GM12878 (cell line): ENCODE results near the gene SPATA20. TPM values are rescaled to one million over a fixed set of nuclear protein-coding genes. Genes with fewer than 3 reads are reported as not detected.
A peak's percentile ranks its signal among the peaks of the same experiment; 100 is the strongest.

Source experiments
- ATAC-seq: fragments of 200-7000 bp; cut with Tn5 transposase; 3 replicates; pipeline ENCODE4 v1.9.1; 2020; ENCODE audit warnings: mild to moderate bottlenecking, moderate library complexity
- BruUV-seq: library from RNA; stranded (reverse); fragments of 400-500 nt; replicated peaks from 2 replicates; lab custom pipeline; 2021; lab: Mats Ljungman, UMichigan
- CTCF ChIA-PET: fragments of 300-600 bp; sonication (Branson Sonifier 250); formaldehyde crosslinking; extraction: SDS; loops from one replicate; lab custom pipeline; 2021; ENCODE audit warnings: inconsistent platforms; lab: Yijun Ruan, JAX
- POLR2A ChIA-PET: fragments of 350-600 bp; formaldehyde crosslinking; extraction: SDS; loops from one replicate; lab custom pipeline; 2021; ENCODE audit warnings: inconsistent platforms; lab: Charles Lee
- RAD21 ChIA-PET: fragments of 300-600 bp; sonication (Branson Sonifier 250); formaldehyde crosslinking; loops from one replicate; lab custom pipeline; 2023; ENCODE audit warnings: antibody characterized with exemption; ENCODE audit not compliant: unreplicated experiment; lab: Charles Lee
- SMC1A ChIA-PET: fragments of 300-600 bp; sonication (Branson Sonifier 250); formaldehyde crosslinking; loops from one replicate; lab custom pipeline; 2023; ENCODE audit not compliant: unreplicated experiment, uncharacterized antibody; lab: Charles Lee
- DNase-seq: peaks from one replicate; pipeline ENCODE4 v3.0.0-alpha.2; 2011; ENCODE audit warnings: low read depth, low spot score
- FAIRE-seq: peaks from 3 replicates; lab custom pipeline; 2011; peaks lifted over from hg19 to GRCh38; lab: Jason Lieb, UNC
- H2AFZ ChIP-seq: 2 replicates; pipeline ENCODE4 v1.6.0; 2011; ENCODE audit warnings: low read depth, low read length, control low read depth; ENCODE audit not compliant: control insufficient read depth
- H3K27ac ChIP-seq: 2 replicates; pipeline ENCODE4 v1.5.1; 2011; ENCODE audit warnings: control low read depth; ENCODE audit not compliant: control insufficient read depth, insufficient read depth
- H3K27me3 ChIP-seq, 2 experiments: replicated peaks in 1 of 2; 2 replicates each; pipeline versions ENCODE4 v1.6.0 to v1.6.1; 2011; ENCODE audit warnings: low read length in 1 of 2; ENCODE audit not compliant: control insufficient read depth in 2 of 2, insufficient read depth in 2 of 2
- H3K36me3 ChIP-seq, 2 experiments: 2 replicates each; pipeline ENCODE4 v1.5.1; 2011; ENCODE audit warnings: low read length in 1 of 2; ENCODE audit not compliant: control insufficient read depth in 2 of 2, insufficient read depth in 2 of 2
- H3K4me1 ChIP-seq: 2 replicates; pipeline ENCODE4 v1.6.1; 2011; ENCODE audit warnings: mild to moderate bottlenecking, low read length, moderate library complexity, mixed read lengths; ENCODE audit not compliant: control insufficient read depth, insufficient read depth
- H3K4me2 ChIP-seq: 2 replicates; pipeline ENCODE4 v1.6.0; 2011; ENCODE audit warnings: control low read depth; ENCODE audit not compliant: control insufficient read depth, insufficient read depth
- H3K4me3 ChIP-seq: fragments of 200-600 bp; sonication (generic); 2 replicates; pipeline ENCODE4 v1.5.1; 2016
- H3K79me2 ChIP-seq: 2 replicates; pipeline ENCODE4 v1.6.0; 2011; ENCODE audit warnings: low read length; ENCODE audit not compliant: control insufficient read depth, insufficient read depth
- H3K9ac ChIP-seq: 2 replicates; pipeline ENCODE4 v1.8.0; 2011; ENCODE audit warnings: low read length, control low read depth, mixed read lengths; ENCODE audit not compliant: control insufficient read depth, insufficient read depth
- H3K9me3 ChIP-seq: replicated peaks from 3 replicates; pipeline ENCODE4 v1.5.1; 2011; ENCODE audit warnings: mild to moderate bottlenecking, low read length; ENCODE audit not compliant: control insufficient read depth, insufficient read depth
- H4K20me1 ChIP-seq: 2 replicates; pipeline ENCODE4 v1.6.0; 2011; ENCODE audit not compliant: control insufficient read depth, insufficient read depth
- CTCF ChIP-seq, 3 experiments: IDR thresholded peaks in 2 of 3; conservative IDR thresholded peaks in 1 of 3; 2 replicates each; pipeline ENCODE4 v1.5.1; 2011; ENCODE audit warnings: low read depth in 3 of 3, low read length in 3 of 3, mild to moderate bottlenecking in 3 of 3, control low read depth in 2 of 3, moderate library complexity in 2 of 3, inconsistent platforms in 1 of 3, mixed read lengths in 1 of 3; ENCODE audit not compliant: control insufficient read depth in 2 of 3, insufficient read depth in 1 of 3; ENCODE audit errors: extremely low read depth in 1 of 3
- HDAC2 ChIP-seq: fragments of 200-600 bp; sonication (generic); IDR thresholded peaks from 2 replicates; pipeline ENCODE4 v1.6.1; 2017
- HDGF ChIP-seq: fragments of 450-650 bp; IDR thresholded peaks from 2 replicates; pipeline ENCODE4 v1.6.1; 2016; ENCODE audit warnings: antibody characterized with exemption
- IKZF2 ChIP-seq, 2 experiments: fragments of 450-650 bp; IDR thresholded peaks; 2 replicates each; pipeline ENCODE4 v1.6.1; 2017; ENCODE audit warnings: mild to moderate bottlenecking in 2 of 2, moderate library complexity in 2 of 2
- JUND ChIP-seq: IDR thresholded peaks from 2 replicates; pipeline ENCODE4 v1.6.1; 2012; ENCODE audit warnings: low read depth, mild to moderate bottlenecking, low read length, improper control_type of control experiment, moderate library complexity
- NR2C1 ChIP-seq: fragments of 450-650 bp; IDR thresholded peaks from 2 replicates; pipeline ENCODE4 v1.6.1; 2017; ENCODE audit warnings: antibody characterized with exemption, mild to moderate bottlenecking, moderate library complexity
- NR2F1 ChIP-seq: fragments of 450-650 bp; conservative IDR thresholded peaks from 2 replicates; pipeline ENCODE4 v1.6.1; 2017; ENCODE audit warnings: mild to moderate bottlenecking
- RELA ChIP-seq: fragments of 450-650 bp; IDR thresholded peaks from 2 replicates; pipeline ENCODE4 v1.8.0; 2014; ENCODE audit warnings: borderline replicate concordance; ENCODE audit not compliant: partially characterized antibody
- RELB ChIP-seq: fragments of 450-650 bp; IDR thresholded peaks from 2 replicates; pipeline ENCODE4 v1.6.1; 2017; ENCODE audit warnings: low read depth, mild to moderate bottlenecking, moderate library complexity
- SIN3A ChIP-seq: IDR thresholded peaks from 2 replicates; pipeline ENCODE4 v1.6.1; 2012; ENCODE audit warnings: low read depth, low read length, improper control_type of control experiment
- WGBS: methylation state at CpG from one replicate; pipeline ENCODE4 v1.1.6; 2016; ENCODE audit warnings: low lambda C conversion rate; ENCODE audit not compliant: insufficient replicate concordance, insufficient coverage; ENCODE audit errors: missing lambda C conversion rate; 5-methylcytosine and 5-hydroxymethylcytosine counted together
- in situ Hi-C: fragments of 300-500 bp; cut with MboI; formaldehyde crosslinking; loops from 9 replicates; pipeline ENCODE4 v1.14.3; 2018; ENCODE audit warnings: mixed read lengths
- intact Hi-C: fragments of 100-400 bp; cut with micrococcal nuclease; formaldehyde crosslinking; loops from one replicate; pipeline ENCODE4 v1.14.2; 2022; ENCODE audit not compliant: unreplicated experiment
- polyA plus RNA-seq, 11 experiments: library from polyadenylated mRNA; depleted of rRNA in 4 of 11; unstranded in 6 of 11; stranded (reverse) in 5 of 11; fragments of >200 nt; fragmentation: Nextera tagmentation in 4 of 11; fragmentation: Illumina TruSeq in 1 of 11; extraction: Ambion mirVana in 4 of 11; extraction: Trizol in 1 of 11; gene quantifications; 1 replicate in 1 of 11; 2 replicates in 10 of 11; pipeline versions ENCODE4 v1.2.1 to v1.2.3, GENCODE V29; 2011 to 2016; ENCODE audit warnings: inconsistent platforms in 2 of 11, missing spikeins in 2 of 11, low read depth in 1 of 11
- total RNA-seq, 4 experiments: library from RNA; depleted of rRNA in 3 of 4; stranded (reverse); fragments of >200 nt in 3 of 4; fragmentation: Illumina TruSeq in 1 of 4; extraction: Trizol in 1 of 4; gene quantifications; 2 replicates each; pipeline versions ENCODE4 v1.2.1 to v1.2.3, GENCODE V29; 2013 to 2021

SPATA20 gene
- total and polyA plus RNA-seq, 10 of the 15 experiments (the other 5 are each of a cell fraction or from before 2014, with no cell fraction given) = 2.1 to 69.8 (median 26.6) TPM

- TSS peak; percentile 60 for BruUV-seq
Measured at GRCh38 chr17:50508573-50509460, 38.2 kb upstream of the SPATA20 start.

More at GRCh38 chr17:50508573-50509460, 38.2 kb upstream of the SPATA20 start:
- H2AFZ ChIP-seq = peak overlapping the region; percentile 89
- peaks cover 3% of the 10 kb centered on the region; the same call in 1 of the 2 replicates for H3K79me2 ChIP-seq
- peak overlapping the region; percentile 74 for H3K4me3 ChIP-seq
- H3K36me3 ChIP-seq = no peaks in the 10 kb centered on the region
- no peaks in the 10 kb centered on the region for H3K27me3 ChIP-seq
- H3K9ac ChIP-seq = peak overlapping the region; percentile 73
- ATAC-seq = peak; percentile 2; the same call in 2 of the 3 replicates
- TF ChIP-seq RELA = peak; percentile 35
- no peak for TF ChIP-seq CTCF (IDR thresholded peaks at IDR 0.05 in 2 of 3, conservative IDR thresholded peaks at IDR 0.05 in 1 of 3; ENCODE audit: control insufficient read depth in 2 of 3, extremely low read depth in 1 of 3, insufficient read depth in 1 of 3, low read depth in 3 of 3, low read length in 3 of 3)
- TF ChIP-seq NR2C1 = no peak
- TF ChIP-seq HDAC2 = no peak
- TF ChIP-seq HDGF = no peak; the same call in 1 of the 2 replicates
- TF ChIP-seq SIN3A = peak; percentile 19; the same call in 1 of the 2 replicates
- TF ChIP-seq NR2F1 = 0 out of 2 replicates have a peak, but pooled peaks have one; percentile 2
- no peak for TF ChIP-seq JUND
- peak; percentile 27; the same call in 1 of the 2 replicates for TF ChIP-seq RELB
- TF ChIP-seq IKZF2 (IDR thresholded peaks at IDR 0.05) = peak in 1 of 2 experiments; percentile 31; a peak in 1 of 4 replicates
- no peak for FAIRE-seq
- ChIA-PET CTCF (interaction anchor here (1.4 to 5.2 kb wide), 4 partner anchors 8 to 339 kb away, joined by 3 to 25 read pairs (median 11); no protein-coding TSS in a partner anchor), SMC1A (interaction anchor here (1.5 kb wide), 1 partner anchor 8 kb away, joined by 5 read pairs; no protein-coding TSS in a partner anchor), POLR2A (interaction anchor here (0.6 to 1.4 kb wide), 2 partner anchors 112 to 456 kb away, joined by 3 to 4 read pairs; no protein-coding TSS in a partner anchor), RAD21 (interaction anchor here (0.6 kb wide), 1 partner anchor 519 kb away, joined by 3 read pairs; no protein-coding TSS in a partner anchor)
- H3K4me2 ChIP-seq = peak overlapping the region; percentile 98
- peaks cover 23% of the 10 kb centered on the region for H3K4me1 ChIP-seq
- no peaks in the 10 kb centered on the region for H3K9me3 ChIP-seq
- DNase-seq = no peak
- H3K27ac ChIP-seq = peak overlapping the region; percentile 58
- no peaks in the 10 kb centered on the region for H4K20me1 ChIP-seq
- 13% methylated on average over 29 of the region's 32 CpGs for WGBS
- intact Hi-C loops (no loop called here), in situ Hi-C loops (no loop called here)
